Peyer's patch (tissue), 4 donors: ENCODE data around the gene UTY. TPM values are rescaled to one million over a fixed set of nuclear protein-coding genes. Genes with fewer than 3 reads are reported as not detected.

Experiments
- DNase-seq, 3 donors: peaks; one replicate each; pipeline ENCODE4 v3.0.0-alpha.2; 2017 to 2019
- H3K27ac ChIP-seq, 4 donors: fragments of 200-600 bp; sonication (generic); one replicate each; pipeline ENCODE4 v1.5.1; 2016 to 2019
- H3K27me3 ChIP-seq, 2 donors: fragments of 200-600 bp; sonication (generic); one replicate each; pipeline ENCODE4 v1.5.1; 2019
- H3K36me3 ChIP-seq, 3 donors: fragments of 200-600 bp; sonication (generic); one replicate each; pipeline ENCODE4 v1.5.1; 2016 to 2019
- H3K4me1 ChIP-seq, 4 donors: fragments of 200-600 bp; sonication (generic); one replicate each; pipeline ENCODE4 v1.5.1; 2016 to 2019
- H3K4me3 ChIP-seq, 4 donors: fragments of 200-600 bp; sonication (generic); 1 replicate in 3 of 4; 2 replicates in 1 of 4; pipeline ENCODE4 v1.5.1; 2016 to 2019; ENCODE audit warnings: mild to moderate bottlenecking in 1 of 4
- H3K9me3 ChIP-seq, 4 donors: fragments of 200-600 bp; sonication (generic); one replicate each; pipeline ENCODE4 v1.5.1; 2016 to 2019; ENCODE audit warnings: mild to moderate bottlenecking in 1 of 4
- POLR2A ChIP-seq, 2 donors: fragments of 450-650 bp; IDR thresholded peaks; one replicate each; pipeline ENCODE4 v1.5.1; 2017; ENCODE audit warnings: antibody characterized with exemption in 2 of 2, mild to moderate bottlenecking in 2 of 2, moderate library complexity in 2 of 2
- total RNA-seq, 4 donors: library from RNA; depleted of rRNA; stranded (reverse); fragments of >200 nt; gene quantifications; one replicate each; pipeline ENCODE4 v1.1.0, GENCODE V29; 2016
- TF ChIP-seq, protein P1 (sequence below), 6 experiments: fragments of 450-650 bp in 4 of 6; fragments of 200-600 bp in 2 of 6; sonication (generic) in 1 of 6; IDR thresholded peaks; one replicate each; pipeline ENCODE4 v1.5.1; 2017 to 2019; ENCODE audit warnings: antibody characterized with exemption in 6 of 6, mild to moderate bottlenecking in 3 of 6, moderate library complexity in 1 of 6

UTY gene
- total RNA-seq, 4 donors from 2014 or later, result 0.13 to 49.9 (median 46.3) TPM; not detected in 1

DNA sequence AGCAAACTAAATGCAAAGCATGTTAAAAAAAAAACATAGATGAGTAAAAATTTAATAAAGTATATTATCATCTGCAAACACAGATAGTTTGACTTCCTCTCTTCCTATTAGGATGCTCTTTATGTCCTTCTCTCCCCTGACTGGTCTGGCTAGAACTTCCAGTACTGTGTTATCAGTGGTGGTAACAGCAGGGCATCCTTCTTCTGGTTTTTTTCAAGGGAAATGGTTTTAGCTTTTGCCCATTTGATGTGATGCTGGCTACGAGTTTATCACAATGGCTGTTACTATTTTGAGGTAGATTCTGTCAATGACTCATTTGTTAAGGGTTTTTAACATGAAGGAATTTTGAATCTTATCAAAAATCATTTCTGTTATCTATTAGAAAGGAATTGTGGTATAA, 34.3 kb downstream of the UTY start:
- H3K36me3 ChIP-seq, result peaks cover 0 to 6% (median 0%) of the 10 kb centered on the region in 3 donors
- no peaks in the 10 kb centered on the region for H3K9me3 ChIP-seq
- no peak for DNase-seq
- no peaks in the 10 kb centered on the region for H3K27me3 ChIP-seq
- no peak for TF ChIP-seq POLR2A (IDR thresholded peaks at IDR 0.05)
- TF ChIP-seq, protein P1, sequence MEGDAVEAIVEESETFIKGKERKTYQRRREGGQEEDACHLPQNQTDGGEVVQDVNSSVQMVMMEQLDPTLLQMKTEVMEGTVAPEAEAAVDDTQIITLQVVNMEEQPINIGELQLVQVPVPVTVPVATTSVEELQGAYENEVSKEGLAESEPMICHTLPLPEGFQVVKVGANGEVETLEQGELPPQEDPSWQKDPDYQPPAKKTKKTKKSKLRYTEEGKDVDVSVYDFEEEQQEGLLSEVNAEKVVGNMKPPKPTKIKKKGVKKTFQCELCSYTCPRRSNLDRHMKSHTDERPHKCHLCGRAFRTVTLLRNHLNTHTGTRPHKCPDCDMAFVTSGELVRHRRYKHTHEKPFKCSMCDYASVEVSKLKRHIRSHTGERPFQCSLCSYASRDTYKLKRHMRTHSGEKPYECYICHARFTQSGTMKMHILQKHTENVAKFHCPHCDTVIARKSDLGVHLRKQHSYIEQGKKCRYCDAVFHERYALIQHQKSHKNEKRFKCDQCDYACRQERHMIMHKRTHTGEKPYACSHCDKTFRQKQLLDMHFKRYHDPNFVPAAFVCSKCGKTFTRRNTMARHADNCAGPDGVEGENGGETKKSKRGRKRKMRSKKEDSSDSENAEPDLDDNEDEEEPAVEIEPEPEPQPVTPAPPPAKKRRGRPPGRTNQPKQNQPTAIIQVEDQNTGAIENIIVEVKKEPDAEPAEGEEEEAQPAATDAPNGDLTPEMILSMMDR (IDR thresholded peaks at IDR 0.05), result no peak
- no peaks in the 10 kb centered on the region for H3K4me1 ChIP-seq
- no peak overlapping the region for H3K27ac ChIP-seq
- no peak overlapping the region for H3K4me3 ChIP-seq

DNA sequence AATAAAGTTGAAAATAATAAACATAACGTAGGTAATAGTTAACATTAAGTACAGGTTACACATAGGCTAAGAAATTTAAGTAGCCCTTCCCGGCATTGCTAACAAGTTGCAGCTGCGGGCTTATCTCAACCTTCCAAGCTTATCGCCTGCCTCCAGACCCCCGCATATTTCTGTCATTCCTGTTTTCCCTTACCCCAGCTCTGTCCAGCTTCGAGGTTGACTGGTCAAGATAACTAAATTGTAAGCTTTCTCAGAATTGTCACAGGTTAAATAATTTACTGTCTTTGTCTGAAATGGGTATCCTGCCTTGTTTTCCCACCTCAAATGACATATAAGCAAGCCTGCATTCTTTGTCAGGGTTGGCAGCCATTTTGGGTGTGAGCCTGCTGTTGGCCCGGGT, 36.7 kb downstream of the UTY start:
- Histone ChIP-seq H3K9me3 (no peaks in the 10 kb centered on the region), H3K4me1 (no peaks in the 10 kb centered on the region), H3K27ac (no peak overlapping the region), H3K36me3 (peaks cover 0 to 6% (median 0%) of the 10 kb centered on the region in 3 donors), H3K27me3 (no peaks in the 10 kb centered on the region), H3K4me3 (no peak overlapping the region)
- no peak for DNase-seq
- TF ChIP-seq, protein P1 (IDR thresholded peaks at IDR 0.05), result no peak
- no peak for TF ChIP-seq POLR2A (IDR thresholded peaks at IDR 0.05)

DNA sequence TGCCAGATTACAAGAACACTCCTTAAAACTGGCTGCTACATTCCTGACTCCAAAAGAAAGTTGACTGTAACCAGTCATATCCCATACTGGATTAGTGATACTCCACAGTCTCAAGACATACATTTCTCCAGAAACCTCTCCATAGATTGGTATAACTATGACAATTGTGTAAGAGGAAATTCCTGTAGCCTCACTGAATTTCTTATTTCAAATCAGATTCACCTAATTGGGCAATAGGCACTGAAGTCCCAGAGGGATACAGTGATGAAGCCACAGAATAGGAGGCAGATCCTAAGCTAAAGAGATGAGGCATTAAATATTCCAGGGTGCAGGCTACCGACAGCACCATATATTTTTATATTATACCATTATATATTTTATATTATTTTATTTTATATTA, 39.0 kb downstream of the UTY start:
- no peak for DNase-seq
- no peaks in the 10 kb centered on the region for H3K36me3 ChIP-seq
- TF ChIP-seq, protein P1 (IDR thresholded peaks at IDR 0.05), result no peak
- no peak for TF ChIP-seq POLR2A (IDR thresholded peaks at IDR 0.05)
- no peaks in the 10 kb centered on the region for H3K27me3 ChIP-seq
- H3K9me3 ChIP-seq, result no peaks in the 10 kb centered on the region
- H3K4me3 ChIP-seq, result no peak overlapping the region
- H3K27ac ChIP-seq, result no peak overlapping the region
- H3K4me1 ChIP-seq, result no peaks in the 10 kb centered on the region

DNA sequence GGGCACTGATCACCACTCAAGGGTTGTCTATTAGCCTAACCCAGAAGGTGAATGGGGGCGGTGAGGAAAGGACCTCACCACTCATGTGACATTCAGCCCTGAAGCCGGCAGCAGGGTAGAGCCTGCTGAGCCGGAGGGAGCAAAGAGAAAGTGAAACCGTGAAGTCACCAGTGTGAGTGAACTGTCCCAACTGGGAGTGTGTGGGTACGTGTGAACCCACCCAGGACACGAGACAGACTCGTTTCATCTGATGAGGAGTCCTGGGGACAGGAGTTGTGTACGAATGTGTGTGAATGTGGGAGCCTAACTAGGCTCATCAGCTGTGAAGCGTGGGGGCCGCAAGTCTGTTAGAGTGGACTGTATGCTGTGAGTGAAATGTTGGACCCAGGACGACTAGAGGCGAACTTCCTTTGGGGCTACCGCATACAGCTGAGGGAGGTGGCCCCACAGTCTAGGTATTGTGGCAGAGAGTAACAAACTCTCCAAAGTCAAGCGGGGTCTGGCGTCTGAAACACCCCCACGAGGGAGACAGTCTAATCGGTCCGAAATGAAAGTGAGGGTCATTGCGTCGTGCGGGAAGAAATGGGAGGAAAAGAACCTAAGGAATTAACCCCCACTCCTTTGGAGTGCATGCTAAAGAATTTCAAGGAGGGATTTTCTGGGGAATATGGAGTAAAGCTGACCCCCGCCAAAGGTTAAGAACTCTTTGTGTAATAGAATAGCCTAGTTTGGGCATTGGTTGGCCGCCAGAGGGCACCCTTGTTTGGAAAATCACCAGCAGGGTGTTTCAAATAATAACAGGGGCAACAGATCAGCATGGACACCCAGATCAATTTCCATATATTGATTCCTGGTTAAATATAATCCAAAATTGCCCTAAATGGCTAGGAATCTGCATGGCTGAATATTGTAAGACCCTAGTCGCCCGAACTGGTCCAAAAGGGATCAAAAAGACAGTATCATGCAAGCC, 43.6 kb downstream of the UTY start:
- H3K4me3 ChIP-seq, result peak overlapping the region in 2 of 4 donors; percentile 13 to 21
- H3K9me3 ChIP-seq, result no peaks in the 10 kb centered on the region
- no peak overlapping the region for H3K27ac ChIP-seq
- H3K36me3 ChIP-seq, result no peaks in the 10 kb centered on the region
- TF ChIP-seq, protein P1 (IDR thresholded peaks at IDR 0.05), result peak in 2 of 6 experiments; percentile 30 to 34
- no peak for TF ChIP-seq POLR2A (IDR thresholded peaks at IDR 0.05)
- DNase-seq, result no peak
- H3K27me3 ChIP-seq, result no peaks in the 10 kb centered on the region
- H3K4me1 ChIP-seq, result no peaks in the 10 kb centered on the region

DNA sequence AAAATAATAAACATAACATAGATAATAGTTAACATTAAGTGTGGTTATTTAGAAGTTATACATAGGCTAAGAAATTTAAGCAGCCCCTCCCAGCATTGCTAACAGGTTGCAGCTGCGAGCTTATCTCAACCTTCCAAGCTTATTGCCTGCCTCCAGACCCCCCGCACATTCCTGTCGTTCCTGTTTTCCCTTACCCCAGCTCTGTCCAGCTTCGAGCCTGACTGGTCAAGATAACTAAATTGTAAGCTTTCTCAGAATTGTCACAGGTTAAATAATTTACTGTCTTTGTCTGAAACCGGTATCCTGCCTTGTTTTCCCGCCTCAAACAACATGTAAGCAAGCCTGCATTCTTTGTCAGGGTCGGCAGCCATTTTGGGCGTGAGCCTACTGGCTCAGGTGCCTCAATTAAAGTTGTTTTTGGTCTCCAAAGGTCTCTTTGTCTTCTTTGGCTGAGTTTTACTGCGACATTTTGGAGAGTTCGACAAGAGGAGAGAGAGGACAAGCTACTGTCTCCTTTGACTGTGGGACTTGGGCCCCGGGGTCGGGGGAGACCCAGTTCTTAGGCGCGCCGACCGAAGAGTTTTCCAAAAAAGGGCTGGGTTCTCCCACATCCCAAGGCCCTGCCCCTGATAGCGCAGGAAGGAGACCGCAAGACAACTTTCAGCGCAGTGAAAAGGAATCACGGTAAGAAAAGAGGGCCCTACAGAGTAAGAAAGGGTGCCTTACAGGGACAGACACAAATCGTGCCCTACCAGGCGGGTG, 44.4 kb downstream of the UTY start:
- Histone ChIP-seq H3K4me1 (no peaks in the 10 kb centered on the region), H3K27me3 (no peaks in the 10 kb centered on the region), H3K4me3 (no peak overlapping the region), H3K27ac (no peak overlapping the region), H3K36me3 (no peaks in the 10 kb centered on the region), H3K9me3 (no peaks in the 10 kb centered on the region)
- DNase-seq, result no peak
- TF ChIP-seq, protein P1 (IDR thresholded peaks at IDR 0.05), result no peak
- TF ChIP-seq POLR2A (IDR thresholded peaks at IDR 0.05), result no peak
